Measurements from ENCODE around the gene PHTF1.

Gene PHTF1

GRCh38 chr1:113662101-113662500, 97.2 kb downstream of the PHTF1 start:
- no peak for DNase-seq

GRCh38 chr1:113660088-113660487, 99.2 kb downstream of the PHTF1 start:
- no peak for DNase-seq

- no peak for DNase-seq
These were observed 99.7 kb downstream of the PHTF1 start for GRCh38 chr1:113659556-113659955.

- DNase-seq = no peak
These were observed 100.3 kb downstream of the PHTF1 start for GRCh38 chr1:113659035-113659434.

- DNase-seq = no peak
These were observed 101.7 kb downstream of the PHTF1 start for GRCh38 chr1:113657556-113658063.

GRCh38 chr1:113657126-113657525, 102.2 kb downstream of the PHTF1 start:
- DNase-seq = no peak

- DNase-seq = no peak
These were observed 104.4 kb downstream of the PHTF1 start for GRCh38 chr1:113654883-113655282.

GRCh38 chr1:113653741-113654140, 105.5 kb downstream of the PHTF1 start:
- DNase-seq = no peak

- DNase-seq = no peak
These were observed 106.5 kb downstream of the PHTF1 start for GRCh38 chr1:113652771-113653170.

- no peak for DNase-seq
These were observed 110.8 kb downstream of the PHTF1 start for GRCh38 chr1:113648478-113648877.

GRCh38 chr1:113647164-113647563, 112.1 kb downstream of the PHTF1 start:
- no peak for DNase-seq

All from stimulated activated naive CD4-positive, alpha-beta T cell (primary cell).